ENCODE results near the gene AKAP9. TPM values are rescaled to one million over a fixed set of nuclear protein-coding genes. Genes with fewer than 3 reads are reported as not detected.

AKAP9 gene
- total RNA-seq, 1 donor from 2014 or later, result 37.6 TPM

GRCh38 chr7:92057375-92057774 lies 116.7 kb downstream of the AKAP9 start:
- DNase-seq (ENCODE audit: low spot score), result no peak
- H3K9me3 Mint-ChIP-seq (ENCODE audit: unreplicated experiment), result no peaks in the 10 kb centered on the region
- TF ChIP-seq CTCF (IDR thresholded peaks at IDR 0.05; ENCODE audit: unreplicated experiment), result no peak
- H3K4me3 Mint-ChIP-seq (ENCODE audit: unreplicated experiment), result no peak overlapping the region
- no peaks in the 10 kb centered on the region for H3K36me3 Mint-ChIP-seq (ENCODE audit: low read depth, unreplicated experiment)
- H3K4me1 Mint-ChIP-seq (ENCODE audit: unreplicated experiment), result no peaks in the 10 kb centered on the region
- H3K27me3 Mint-ChIP-seq (ENCODE audit: unreplicated experiment), result no peaks in the 10 kb centered on the region
- H3K27ac Mint-ChIP-seq (ENCODE audit: unreplicated experiment), result no peak overlapping the region

- Mint-ChIP-seq H3K9me3 (ENCODE audit: unreplicated experiment) (no peaks in the 10 kb centered on the region), H3K36me3 (ENCODE audit: low read depth, unreplicated experiment) (no peaks in the 10 kb centered on the region), H3K4me3 (ENCODE audit: unreplicated experiment) (no peak overlapping the region), H3K4me1 (ENCODE audit: unreplicated experiment) (no peaks in the 10 kb centered on the region), H3K27me3 (ENCODE audit: unreplicated experiment) (no peaks in the 10 kb centered on the region), H3K27ac (ENCODE audit: unreplicated experiment) (no peak overlapping the region)
- DNase-seq (ENCODE audit: low spot score), result no peak
- TF ChIP-seq CTCF (IDR thresholded peaks at IDR 0.05; ENCODE audit: unreplicated experiment), result no peak
Observed at GRCh38 chr7:92058040-92058439, 117.4 kb downstream of the AKAP9 start.

- H3K27ac Mint-ChIP-seq (ENCODE audit: unreplicated experiment), result no peak overlapping the region
- no peaks in the 10 kb centered on the region for H3K9me3 Mint-ChIP-seq (ENCODE audit: unreplicated experiment)
- no peak for DNase-seq (ENCODE audit: low spot score)
- no peak for TF ChIP-seq CTCF (IDR thresholded peaks at IDR 0.05; ENCODE audit: unreplicated experiment)
- no peaks in the 10 kb centered on the region for H3K36me3 Mint-ChIP-seq (ENCODE audit: low read depth, unreplicated experiment)
- no peaks in the 10 kb centered on the region for H3K4me1 Mint-ChIP-seq (ENCODE audit: unreplicated experiment)
- H3K27me3 Mint-ChIP-seq (ENCODE audit: unreplicated experiment), result no peaks in the 10 kb centered on the region
- H3K4me3 Mint-ChIP-seq (ENCODE audit: unreplicated experiment), result no peak overlapping the region
Observed at GRCh38 chr7:92058899-92059298, 118.2 kb downstream of the AKAP9 start.

- H3K27me3 Mint-ChIP-seq (ENCODE audit: unreplicated experiment), result no peaks in the 10 kb centered on the region
- H3K36me3 Mint-ChIP-seq (ENCODE audit: low read depth, unreplicated experiment), result no peaks in the 10 kb centered on the region
- DNase-seq (ENCODE audit: low spot score), result no peak
- no peaks in the 10 kb centered on the region for H3K9me3 Mint-ChIP-seq (ENCODE audit: unreplicated experiment)
- H3K4me3 Mint-ChIP-seq (ENCODE audit: unreplicated experiment), result no peak overlapping the region
- no peaks in the 10 kb centered on the region for H3K4me1 Mint-ChIP-seq (ENCODE audit: unreplicated experiment)
- no peak overlapping the region for H3K27ac Mint-ChIP-seq (ENCODE audit: unreplicated experiment)
- no peak for TF ChIP-seq CTCF (IDR thresholded peaks at IDR 0.05; ENCODE audit: unreplicated experiment)
Observed at GRCh38 chr7:92061154-92061553, 120.5 kb downstream of the AKAP9 start.

- H3K27ac Mint-ChIP-seq (ENCODE audit: unreplicated experiment), result no peak overlapping the region
- no peaks in the 10 kb centered on the region for H3K9me3 Mint-ChIP-seq (ENCODE audit: unreplicated experiment)
- no peaks in the 10 kb centered on the region for H3K36me3 Mint-ChIP-seq (ENCODE audit: low read depth, unreplicated experiment)
- no peaks in the 10 kb centered on the region for H3K4me1 Mint-ChIP-seq (ENCODE audit: unreplicated experiment)
- no peaks in the 10 kb centered on the region for H3K27me3 Mint-ChIP-seq (ENCODE audit: unreplicated experiment)
- TF ChIP-seq CTCF (IDR thresholded peaks at IDR 0.05; ENCODE audit: unreplicated experiment), result no peak
- no peak for DNase-seq (ENCODE audit: low spot score)
- no peak overlapping the region for H3K4me3 Mint-ChIP-seq (ENCODE audit: unreplicated experiment)
Observed at GRCh38 chr7:92064438-92065029, 123.9 kb downstream of the AKAP9 start.

Data from endothelial cell (in vitro differentiated cells).